LNCAP (cell line): ENCODE measurements around the gene TTC29.

ENCODE experiments used
- TF ChIP-seq, protein P1 (sequence below): fragments of 450-650 bp; IDR thresholded peaks from 2 replicates; pipeline ENCODE4 v1.5.1; 2017; ENCODE audit warnings: mild to moderate bottlenecking

Gene TTC29

DNA sequence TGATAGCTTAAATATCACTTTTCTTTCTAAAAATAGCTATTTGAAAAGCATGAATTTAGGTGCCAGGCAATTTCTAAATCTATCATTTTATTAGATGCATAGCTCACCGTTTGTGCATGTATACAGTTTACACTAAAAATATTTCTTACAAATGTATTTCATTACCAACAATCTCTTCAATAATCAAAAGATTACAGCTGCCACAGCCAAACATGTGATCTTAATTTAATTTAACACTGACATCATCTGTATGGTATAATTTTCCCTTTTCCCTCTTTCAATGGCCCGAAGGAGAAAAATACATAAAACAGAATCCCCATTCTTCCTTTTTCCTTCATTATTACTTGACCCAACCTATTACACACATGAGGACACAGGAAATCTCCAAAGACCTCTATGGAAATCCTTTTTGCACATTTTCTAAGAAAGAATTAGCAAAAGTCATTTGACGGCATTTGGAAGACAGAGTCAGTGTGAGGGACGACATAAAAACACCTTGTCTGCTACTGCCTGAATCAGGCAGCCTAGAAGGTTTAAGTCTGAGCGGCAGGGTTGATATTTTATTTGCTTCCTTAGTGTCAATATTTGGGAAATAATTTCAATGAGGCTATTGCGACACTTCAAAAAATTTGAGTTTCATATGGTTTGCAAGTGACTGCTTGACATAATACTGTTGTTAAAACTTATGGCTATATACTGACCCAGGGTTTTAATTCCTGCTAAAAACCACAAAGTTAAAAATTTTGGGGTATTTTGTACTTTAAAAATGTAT, 111.2 kb downstream of the TTC29 start:
- TF ChIP-seq, protein P1, sequence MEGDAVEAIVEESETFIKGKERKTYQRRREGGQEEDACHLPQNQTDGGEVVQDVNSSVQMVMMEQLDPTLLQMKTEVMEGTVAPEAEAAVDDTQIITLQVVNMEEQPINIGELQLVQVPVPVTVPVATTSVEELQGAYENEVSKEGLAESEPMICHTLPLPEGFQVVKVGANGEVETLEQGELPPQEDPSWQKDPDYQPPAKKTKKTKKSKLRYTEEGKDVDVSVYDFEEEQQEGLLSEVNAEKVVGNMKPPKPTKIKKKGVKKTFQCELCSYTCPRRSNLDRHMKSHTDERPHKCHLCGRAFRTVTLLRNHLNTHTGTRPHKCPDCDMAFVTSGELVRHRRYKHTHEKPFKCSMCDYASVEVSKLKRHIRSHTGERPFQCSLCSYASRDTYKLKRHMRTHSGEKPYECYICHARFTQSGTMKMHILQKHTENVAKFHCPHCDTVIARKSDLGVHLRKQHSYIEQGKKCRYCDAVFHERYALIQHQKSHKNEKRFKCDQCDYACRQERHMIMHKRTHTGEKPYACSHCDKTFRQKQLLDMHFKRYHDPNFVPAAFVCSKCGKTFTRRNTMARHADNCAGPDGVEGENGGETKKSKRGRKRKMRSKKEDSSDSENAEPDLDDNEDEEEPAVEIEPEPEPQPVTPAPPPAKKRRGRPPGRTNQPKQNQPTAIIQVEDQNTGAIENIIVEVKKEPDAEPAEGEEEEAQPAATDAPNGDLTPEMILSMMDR, result no peak

DNA sequence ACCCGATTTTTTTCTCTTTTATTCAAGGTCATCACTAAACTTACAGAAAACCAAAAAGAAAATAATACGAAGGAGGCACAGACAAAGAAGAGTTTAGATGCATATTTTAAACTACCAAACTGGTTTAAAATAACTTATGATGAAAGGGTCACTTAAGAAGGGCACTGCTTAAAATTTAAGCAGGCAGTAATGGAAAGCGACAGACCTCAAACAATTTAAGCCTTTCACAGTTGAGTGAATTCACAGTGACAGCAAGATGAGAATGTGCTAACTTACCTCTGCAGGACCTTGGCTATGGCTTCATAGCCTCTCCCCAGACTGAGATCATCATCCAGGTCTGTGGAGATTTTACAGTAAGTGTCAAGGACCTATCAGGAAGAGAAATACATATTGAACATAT, 112.1 kb downstream of the TTC29 start:
- TF ChIP-seq, protein P1, result no peak

DNA sequence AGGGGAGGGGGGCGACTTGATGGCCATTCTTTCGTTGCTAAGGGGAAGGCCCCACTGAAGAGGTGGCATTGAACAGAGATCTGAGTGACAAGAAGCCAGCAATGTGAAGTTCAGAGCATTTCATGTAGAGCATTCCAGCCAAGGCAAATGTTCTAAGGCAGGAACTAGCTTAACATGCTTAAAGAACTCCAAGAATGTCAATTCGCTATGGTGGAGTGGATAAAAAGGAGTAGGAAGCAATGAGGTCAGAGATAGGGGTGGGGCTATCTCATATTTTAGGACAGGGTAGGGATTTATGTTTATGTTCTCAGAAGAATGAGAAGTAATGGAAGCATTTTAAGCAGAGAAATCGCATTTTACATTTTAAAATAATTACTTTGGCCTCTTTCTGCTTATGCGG, 130.9 kb downstream of the TTC29 start:
- TF ChIP-seq, protein P1, result no peak

DNA sequence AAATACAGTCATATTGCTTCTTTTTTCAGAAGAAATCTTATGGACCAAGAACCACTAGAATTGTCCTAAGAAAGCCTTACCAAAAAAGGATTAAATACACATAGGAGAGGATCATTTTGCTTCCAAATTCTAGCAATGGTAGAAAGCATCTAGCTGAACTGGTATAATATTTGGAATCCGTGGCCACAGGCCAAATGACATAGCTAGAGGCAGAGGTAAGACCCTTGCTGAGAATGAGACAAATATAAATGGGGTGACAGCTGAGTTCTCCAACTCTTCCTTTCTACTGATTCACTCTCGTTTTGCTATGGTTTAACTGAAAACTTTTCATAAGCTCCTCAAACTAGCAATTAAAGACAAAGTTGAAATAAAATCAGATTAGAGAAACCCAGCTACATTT, 150.0 kb downstream of the TTC29 start:
- TF ChIP-seq, protein P1, result no peak

DNA sequence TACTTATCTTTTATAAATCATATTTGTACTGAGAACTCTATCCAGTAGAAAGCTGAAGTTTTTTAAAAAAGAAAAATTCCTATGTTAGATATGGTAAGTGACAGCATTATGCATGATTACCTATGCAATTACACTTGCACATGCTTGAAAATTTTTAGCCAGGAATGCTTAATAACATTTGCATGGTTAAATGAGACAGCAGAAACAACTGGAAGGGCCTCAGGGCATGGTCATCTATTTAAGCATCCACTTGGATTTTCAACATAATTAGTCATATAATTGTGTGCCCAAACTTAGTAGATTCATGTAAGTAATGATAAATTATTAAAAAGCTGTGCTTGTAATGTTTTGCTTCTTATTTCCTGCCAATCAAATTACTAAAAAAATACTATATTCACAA, 151.9 kb downstream of the TTC29 start:
- TF ChIP-seq, protein P1, result no peak

DNA sequence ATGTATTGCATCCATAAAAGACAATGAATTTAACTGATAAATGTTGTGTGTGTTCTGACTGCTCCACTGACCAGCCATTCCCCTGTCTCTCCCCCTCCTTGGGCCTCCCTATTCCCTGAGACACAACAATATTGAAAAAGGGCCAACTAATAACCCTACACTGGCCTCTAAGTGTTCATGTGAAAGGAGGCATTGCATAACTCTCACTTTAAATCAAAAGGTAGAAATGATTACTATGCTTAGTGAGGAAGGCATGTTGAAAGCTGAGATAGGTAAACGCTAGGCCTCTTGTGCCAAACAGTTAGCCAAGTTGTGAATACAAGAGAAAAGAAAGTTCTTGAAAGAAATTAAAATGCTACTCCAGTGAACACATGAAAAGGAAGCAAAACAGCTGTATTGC, 154.2 kb downstream of the TTC29 start:
- TF ChIP-seq, protein P1, result no peak

DNA sequence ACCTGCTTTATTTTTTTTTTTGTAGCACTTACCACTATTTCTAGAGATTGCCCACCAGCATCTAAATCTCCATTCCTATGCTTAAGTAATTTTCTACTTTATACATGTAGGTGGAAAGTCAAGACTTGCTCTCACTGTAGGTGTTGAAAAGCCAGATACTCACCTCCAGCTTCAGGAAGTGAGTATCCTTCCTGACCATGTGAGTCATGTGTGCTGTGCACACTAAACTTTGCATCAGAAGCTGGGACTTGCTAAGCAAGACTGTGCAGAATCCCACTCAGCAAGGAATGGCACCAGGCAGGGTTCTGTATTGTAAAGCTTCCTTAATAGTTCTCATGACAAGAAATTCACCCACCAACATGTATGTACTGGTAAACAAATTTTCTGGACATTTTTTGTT, 155.1 kb downstream of the TTC29 start:
- TF ChIP-seq, protein P1, result no peak

DNA sequence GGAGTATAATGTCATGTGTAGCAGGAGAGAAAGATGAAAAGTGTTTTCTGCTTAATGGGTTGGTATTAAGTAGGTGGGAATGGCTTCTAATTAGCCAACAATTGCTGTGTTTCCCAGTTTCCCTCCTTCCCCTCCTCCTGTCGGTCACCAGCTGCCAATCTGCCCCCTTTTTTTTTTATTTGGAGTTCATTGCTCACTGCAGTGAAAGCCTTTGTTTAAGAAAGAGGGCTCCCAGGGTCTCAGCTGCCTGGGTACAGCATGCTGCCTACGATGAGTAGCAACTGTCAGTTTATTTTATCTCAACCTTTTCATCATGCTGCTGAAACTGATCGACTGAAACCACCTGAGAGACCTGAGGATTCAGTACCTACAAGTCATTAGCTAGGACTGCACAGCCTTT, 157.9 kb downstream of the TTC29 start:
- TF ChIP-seq, protein P1, result no peak
